ENCODE results near the gene CABCOCO1.

CABCOCO1 gene

GRCh38 chr10:61785473-61786105 lies 122.9 kb downstream of the CABCOCO1 start:
- H3K4me1 Mint-ChIP-seq: peaks cover 2 to 29% of the 10 kb centered on the region in 2 donors
- no peaks in the 10 kb centered on the region for H3K27me3 Mint-ChIP-seq
- H3K9me3 Mint-ChIP-seq: no peaks in the 10 kb centered on the region
- DNase-seq (no peak), ATAC-seq (replicated peaks) (no peak)
- H3K27ac Mint-ChIP-seq: no peak overlapping the region
- no peaks in the 10 kb centered on the region for H3K36me3 Mint-ChIP-seq
- H3K4me3 Mint-ChIP-seq: no peak overlapping the region

- DNase-seq (no peak), ATAC-seq (replicated peaks) (peak; percentile 59 to 70)
- H3K4me1 Mint-ChIP-seq: peaks cover 2 to 29% of the 10 kb centered on the region in 2 donors
- H3K27me3 Mint-ChIP-seq: no peaks in the 10 kb centered on the region
- no peak overlapping the region for H3K27ac Mint-ChIP-seq
- H3K4me3 Mint-ChIP-seq: no peak overlapping the region
- no peaks in the 10 kb centered on the region for H3K9me3 Mint-ChIP-seq
- H3K36me3 Mint-ChIP-seq: no peaks in the 10 kb centered on the region
Observed at GRCh38 chr10:61786728-61787127, 124.0 kb downstream of the CABCOCO1 start.

GRCh38 chr10:61787170-61787569 lies 124.4 kb downstream of the CABCOCO1 start:
- Mint-ChIP-seq H3K4me3 (no peak overlapping the region), H3K9me3 (no peaks in the 10 kb centered on the region), H3K4me1 (peaks cover 0 to 29% of the 10 kb centered on the region in 2 donors), H3K36me3 (no peaks in the 10 kb centered on the region), H3K27me3 (no peaks in the 10 kb centered on the region), H3K27ac (no peak overlapping the region)
- no peak for ATAC-seq (replicated peaks)
- DNase-seq: no peak

- Mint-ChIP-seq H3K27me3 (no peaks in the 10 kb centered on the region), H3K27ac (no peak overlapping the region), H3K36me3 (no peaks in the 10 kb centered on the region), H3K9me3 (no peaks in the 10 kb centered on the region), H3K4me3 (no peak overlapping the region), H3K4me1 (peaks cover 0 to 29% of the 10 kb centered on the region in 2 donors)
- DNase-seq: no peak
- no peak for ATAC-seq (replicated peaks)
Observed at GRCh38 chr10:61789031-61789430, 126.3 kb downstream of the CABCOCO1 start.

- no peak for ATAC-seq (replicated peaks)
Observed at GRCh38 chr10:61791216-61791615, 128.5 kb downstream of the CABCOCO1 start.

GRCh38 chr10:61792097-61792716 lies 129.5 kb downstream of the CABCOCO1 start:
- H3K9me3 Mint-ChIP-seq: no peaks in the 10 kb centered on the region
- no peaks in the 10 kb centered on the region for H3K27me3 Mint-ChIP-seq
- H3K4me3 Mint-ChIP-seq: no peak overlapping the region
- H3K27ac Mint-ChIP-seq: no peak overlapping the region
- peaks cover 0 to 2% of the 10 kb centered on the region in 2 donors for H3K4me1 Mint-ChIP-seq
- no peaks in the 10 kb centered on the region for H3K36me3 Mint-ChIP-seq
- ATAC-seq (replicated peaks): no peak
- no peak for DNase-seq

More at GRCh38 chr10:61791216-61791615, 128.5 kb downstream of the CABCOCO1 start:
- H3K27me3 Mint-ChIP-seq: no peaks in the 10 kb centered on the region
- H3K4me1 Mint-ChIP-seq: peaks cover 0 to 12% of the 10 kb centered on the region in 2 donors
- no peaks in the 10 kb centered on the region for H3K9me3 Mint-ChIP-seq
- H3K27ac Mint-ChIP-seq: no peak overlapping the region
- DNase-seq: no peak
- no peaks in the 10 kb centered on the region for H3K36me3 Mint-ChIP-seq
- H3K4me3 Mint-ChIP-seq: no peak overlapping the region

GRCh38 chr10:61792921-61793320 lies 130.2 kb downstream of the CABCOCO1 start:
- DNase-seq (no peak), ATAC-seq (replicated peaks) (no peak)
- Mint-ChIP-seq H3K36me3 (no peaks in the 10 kb centered on the region), H3K27me3 (no peaks in the 10 kb centered on the region), H3K4me3 (no peak overlapping the region), H3K9me3 (no peaks in the 10 kb centered on the region), H3K4me1 (no peaks in the 10 kb centered on the region), H3K27ac (no peak overlapping the region)

- H3K4me1 Mint-ChIP-seq: no peaks in the 10 kb centered on the region
- H3K36me3 Mint-ChIP-seq: no peaks in the 10 kb centered on the region
- DNase-seq (no peak), ATAC-seq (replicated peaks) (no peak)
- no peak overlapping the region for H3K27ac Mint-ChIP-seq
- no peaks in the 10 kb centered on the region for H3K9me3 Mint-ChIP-seq
- no peak overlapping the region for H3K4me3 Mint-ChIP-seq
- H3K27me3 Mint-ChIP-seq: no peaks in the 10 kb centered on the region
Observed at GRCh38 chr10:61793760-61794703, 131.3 kb downstream of the CABCOCO1 start.

GRCh38 chr10:61795147-61795546 lies 132.4 kb downstream of the CABCOCO1 start:
- Mint-ChIP-seq H3K9me3 (no peaks in the 10 kb centered on the region), H3K36me3 (no peaks in the 10 kb centered on the region), H3K27ac (no peak overlapping the region), H3K4me1 (no peaks in the 10 kb centered on the region), H3K4me3 (no peak overlapping the region), H3K27me3 (no peaks in the 10 kb centered on the region)
- DNase-seq (no peak), ATAC-seq (replicated peaks) (no peak)

- DNase-seq (no peak), ATAC-seq (replicated peaks) (peak in 1 of 2 donors; percentile 41)
- no peak overlapping the region for H3K27ac Mint-ChIP-seq
- H3K4me1 Mint-ChIP-seq: no peaks in the 10 kb centered on the region
- H3K4me3 Mint-ChIP-seq: no peak overlapping the region
- H3K9me3 Mint-ChIP-seq: no peaks in the 10 kb centered on the region
- no peaks in the 10 kb centered on the region for H3K27me3 Mint-ChIP-seq
- H3K36me3 Mint-ChIP-seq: no peaks in the 10 kb centered on the region
Observed at GRCh38 chr10:61795551-61795950, 132.8 kb downstream of the CABCOCO1 start.

- Mint-ChIP-seq H3K9me3 (no peaks in the 10 kb centered on the region), H3K4me1 (no peaks in the 10 kb centered on the region), H3K4me3 (no peak overlapping the region), H3K36me3 (no peaks in the 10 kb centered on the region), H3K27ac (no peak overlapping the region), H3K27me3 (no peaks in the 10 kb centered on the region)
- no peak for DNase-seq
- ATAC-seq (replicated peaks): no peak
Observed at GRCh38 chr10:61796785-61797184, 134.1 kb downstream of the CABCOCO1 start.

GRCh38 chr10:61797304-61798153 lies 134.8 kb downstream of the CABCOCO1 start:
- no peaks in the 10 kb centered on the region for H3K9me3 Mint-ChIP-seq
- DNase-seq (no peak), ATAC-seq (replicated peaks) (no peak)
- H3K27ac Mint-ChIP-seq: no peak overlapping the region
- H3K4me3 Mint-ChIP-seq: no peak overlapping the region
- H3K27me3 Mint-ChIP-seq: no peaks in the 10 kb centered on the region
- no peaks in the 10 kb centered on the region for H3K4me1 Mint-ChIP-seq
- H3K36me3 Mint-ChIP-seq: no peaks in the 10 kb centered on the region

GRCh38 chr10:61798713-61799112 lies 136.0 kb downstream of the CABCOCO1 start:
- Mint-ChIP-seq H3K27me3 (no peaks in the 10 kb centered on the region), H3K9me3 (peaks cover 0 to 2% of the 10 kb centered on the region in 2 donors), H3K36me3 (no peaks in the 10 kb centered on the region), H3K4me1 (no peaks in the 10 kb centered on the region), H3K27ac (no peak overlapping the region), H3K4me3 (no peak overlapping the region)
- ATAC-seq (replicated peaks) (no peak), DNase-seq (no peak)

GRCh38 chr10:61801484-61801883 lies 138.8 kb downstream of the CABCOCO1 start:
- H3K4me3 Mint-ChIP-seq: no peak overlapping the region

More at GRCh38 chr10:61801484-61801883, 138.8 kb downstream of the CABCOCO1 start:
- Mint-ChIP-seq H3K27me3 (no peaks in the 10 kb centered on the region), H3K4me1 (no peaks in the 10 kb centered on the region), H3K36me3 (no peaks in the 10 kb centered on the region), H3K9me3 (peaks cover 0 to 2% of the 10 kb centered on the region in 2 donors), H3K27ac (no peak overlapping the region)
- DNase-seq: no peak
- ATAC-seq (replicated peaks): no peak
